Smooth muscle cell (in vitro differentiated cells): ENCODE data around the gene CFB. TPM values are rescaled to one million over a fixed set of nuclear protein-coding genes. Genes with fewer than 3 reads are reported as not detected.
A peak's percentile ranks its signal among the peaks of the same experiment; 100 is the strongest.

Experiments
- DNase-seq: peaks from one replicate; lab custom pipeline; 2025; ENCODE audit not compliant: unreplicated experiment; lab: John Stamatoyannopoulos, UW
- H2AFZ ChIP-seq: fragments of 200-600 bp; sonication (generic); 2 replicates; pipeline ENCODE4 v1.6.0; 2016; ENCODE audit warnings: antibody characterized with exemption, low read depth, mild to moderate bottlenecking
- H3F3A ChIP-seq: fragments of 200-600 bp; sonication (generic); 2 replicates; pipeline ENCODE4 v1.6.0; 2017; ENCODE audit warnings: antibody characterized with exemption, low read depth
- H3K27ac ChIP-seq: fragments of 200-600 bp; sonication (generic); 2 replicates; pipeline ENCODE4 v1.5.1; 2016; ENCODE audit warnings: low read depth, mild to moderate bottlenecking
- H3K27me3 ChIP-seq: fragments of 200-600 bp; sonication (generic); 2 replicates; pipeline ENCODE4 v1.6.1; 2016; ENCODE audit warnings: low read depth, mild to moderate bottlenecking
- H3K36me3 ChIP-seq: fragments of 200-600 bp; sonication (generic); 2 replicates; pipeline ENCODE4 v1.5.1; 2016; ENCODE audit warnings: low read depth
- H3K4me1 ChIP-seq: fragments of 200-600 bp; sonication (generic); 2 replicates; pipeline ENCODE4 v1.5.1; 2016; ENCODE audit warnings: low read depth
- H3K4me2 ChIP-seq: fragments of 200-600 bp; sonication (generic); 2 replicates; pipeline ENCODE4 v1.6.0; 2016; ENCODE audit warnings: mild to moderate bottlenecking
- H3K4me3 ChIP-seq: fragments of 200-600 bp; sonication (generic); 2 replicates; pipeline ENCODE4 v1.5.1; 2016; ENCODE audit warnings: mild to moderate bottlenecking
- H3K79me2 ChIP-seq: fragments of 200-600 bp; sonication (generic); 2 replicates; pipeline ENCODE4 v1.6.0; 2016; ENCODE audit warnings: low read depth, mild to moderate bottlenecking
- H3K9ac ChIP-seq: fragments of 200-600 bp; sonication (generic); 2 replicates; pipeline ENCODE4 v1.6.0; 2016; ENCODE audit warnings: low read depth
- H3K9me3 ChIP-seq: fragments of 200-600 bp; sonication (generic); replicated peaks from 2 replicates; pipeline ENCODE4 v1.5.1; 2016; ENCODE audit warnings: low read depth
- H4K20me1 ChIP-seq: fragments of 200-600 bp; sonication (generic); 2 replicates; pipeline ENCODE4 v1.6.0; 2016; ENCODE audit warnings: low read depth
- WGBS: methylation state at CpG from one replicate; pipeline ENCODE4 v1.1.7; 2016; ENCODE audit warnings: low lambda C conversion rate; 5-methylcytosine and 5-hydroxymethylcytosine counted together
- polyA plus RNA-seq: library from polyadenylated mRNA; unstranded; fragments of >200 nt; fragmentation: Nextera tagmentation; extraction: Ambion mirVana; gene quantifications from 2 replicates; pipeline ENCODE4 v1.2.1, GENCODE V29; 2016
- total RNA-seq: library from RNA; depleted of rRNA; stranded (reverse); fragments of >200 nt; gene quantifications from 2 replicates; pipeline ENCODE4 v1.2.3, GENCODE V29; 2014
- TF ChIP-seq, protein P1 (sequence below): fragments of 200-600 bp; sonication (generic); IDR thresholded peaks from 2 replicates; pipeline ENCODE4 v1.5.1; 2017; ENCODE audit warnings: borderline replicate concordance, mild to moderate bottlenecking, antibody characterized with exemption; ENCODE audit not compliant: insufficient read depth, poor library complexity, severe bottlenecking

The CFB gene
- total RNA-seq (not detected in 2 replicates), polyA plus RNA-seq (2.3 and 4.1 TPM in 2 replicates)

DNA sequence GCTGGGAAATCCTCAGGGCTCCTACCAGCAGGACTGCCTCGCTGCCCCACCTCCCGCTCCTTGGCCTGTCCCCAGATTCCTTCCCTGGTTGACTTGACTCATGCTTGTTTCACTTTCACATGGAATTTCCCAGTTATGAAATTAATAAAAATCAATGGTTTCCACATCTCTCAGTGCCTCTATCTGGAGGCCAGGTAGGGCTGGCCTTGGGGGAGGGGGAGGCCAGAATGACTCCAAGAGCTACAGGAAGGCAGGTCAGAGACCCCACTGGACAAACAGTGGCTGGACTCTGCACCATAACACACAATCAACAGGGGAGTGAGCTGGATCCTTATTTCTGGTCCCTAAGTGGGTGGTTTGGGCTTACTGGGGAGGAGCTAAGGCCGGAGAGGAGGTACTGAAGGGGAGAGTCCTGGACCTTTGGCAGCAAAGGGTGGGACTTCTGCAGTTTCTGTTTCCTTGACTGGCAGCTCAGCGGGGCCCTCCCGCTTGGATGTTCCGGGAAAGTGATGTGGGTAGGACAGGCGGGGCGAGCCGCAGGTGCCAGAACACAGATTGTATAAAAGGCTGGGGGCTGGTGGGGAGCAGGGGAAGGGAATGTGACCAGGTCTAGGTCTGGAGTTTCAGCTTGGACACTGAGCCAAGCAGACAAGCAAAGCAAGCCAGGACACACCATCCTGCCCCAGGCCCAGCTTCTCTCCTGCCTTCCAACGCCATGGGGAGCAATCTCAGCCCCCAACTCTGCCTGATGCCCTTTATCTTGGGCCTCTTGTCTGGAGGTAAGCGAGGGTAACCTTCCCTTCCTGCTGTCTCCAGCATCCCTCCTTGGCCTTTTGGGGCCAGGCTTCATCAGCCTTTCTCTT, at the start of gene CFB:
TSS of gene CFB (plus strand) at position 589 of the 863 bp plus-strand sequence. CDS start at position 716, 127 bp downstream.
- 84% methylated on average over 11 of the region's 11 CpGs for WGBS
- Histone ChIP-seq H3K79me2 (no peaks in the 10 kb centered on the region), H3K27me3 (peaks cover 18% of the 10 kb centered on the region), H3K4me1 (no peaks in the 10 kb centered on the region), H3K9ac (no peak within 1 kb of the TSS), H3F3A (no peaks in the 10 kb centered on the region), H2AFZ (no peak within 1 kb of the TSS), H3K9me3 (no peaks in the 10 kb centered on the region), H3K36me3 (no peaks in the 10 kb centered on the region), H4K20me1 (no peaks in the 10 kb centered on the region), H3K27ac (no peak within 1 kb of the TSS), H3K4me3 (peak within 1 kb of the TSS; percentile 24), H3K4me2 (no peak within 1 kb of the TSS)
- TF ChIP-seq, protein P1, sequence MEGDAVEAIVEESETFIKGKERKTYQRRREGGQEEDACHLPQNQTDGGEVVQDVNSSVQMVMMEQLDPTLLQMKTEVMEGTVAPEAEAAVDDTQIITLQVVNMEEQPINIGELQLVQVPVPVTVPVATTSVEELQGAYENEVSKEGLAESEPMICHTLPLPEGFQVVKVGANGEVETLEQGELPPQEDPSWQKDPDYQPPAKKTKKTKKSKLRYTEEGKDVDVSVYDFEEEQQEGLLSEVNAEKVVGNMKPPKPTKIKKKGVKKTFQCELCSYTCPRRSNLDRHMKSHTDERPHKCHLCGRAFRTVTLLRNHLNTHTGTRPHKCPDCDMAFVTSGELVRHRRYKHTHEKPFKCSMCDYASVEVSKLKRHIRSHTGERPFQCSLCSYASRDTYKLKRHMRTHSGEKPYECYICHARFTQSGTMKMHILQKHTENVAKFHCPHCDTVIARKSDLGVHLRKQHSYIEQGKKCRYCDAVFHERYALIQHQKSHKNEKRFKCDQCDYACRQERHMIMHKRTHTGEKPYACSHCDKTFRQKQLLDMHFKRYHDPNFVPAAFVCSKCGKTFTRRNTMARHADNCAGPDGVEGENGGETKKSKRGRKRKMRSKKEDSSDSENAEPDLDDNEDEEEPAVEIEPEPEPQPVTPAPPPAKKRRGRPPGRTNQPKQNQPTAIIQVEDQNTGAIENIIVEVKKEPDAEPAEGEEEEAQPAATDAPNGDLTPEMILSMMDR = no peak
- DNase-seq = no peak

DNA sequence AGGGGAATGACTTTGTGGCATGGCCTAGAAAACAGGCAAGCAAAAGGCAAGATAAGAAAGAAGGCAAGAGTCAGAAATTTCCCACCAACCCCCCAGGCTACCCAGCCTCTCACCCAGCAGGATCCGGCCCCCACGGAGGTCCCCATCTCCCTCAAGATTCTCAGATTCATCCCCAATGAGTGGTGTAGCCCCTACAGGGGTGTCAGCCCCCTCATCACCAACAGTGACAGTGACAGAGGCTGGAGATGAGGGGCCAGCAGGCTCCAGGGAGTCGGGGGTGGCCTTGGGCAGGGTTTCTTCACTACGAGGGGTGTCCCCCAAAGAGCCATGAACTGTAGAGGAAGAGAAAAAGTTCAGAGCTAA, 49.4 kb upstream of the CFB start:
- no peak for DNase-seq
- Histone ChIP-seq H3K27ac (no peak overlapping the region), H3K36me3 (no peaks in the 10 kb centered on the region), H4K20me1 (peaks cover 4% of the 10 kb centered on the region), H3K4me3 (peak overlapping the region; percentile 84), H3F3A (no peaks in the 10 kb centered on the region), H3K27me3 (no peaks in the 10 kb centered on the region), H2AFZ (peak overlapping the region; percentile 64), H3K9ac (peak overlapping the region; percentile 48), H3K79me2 (no peaks in the 10 kb centered on the region), H3K4me2 (peak overlapping the region; percentile 98), H3K9me3 (no peaks in the 10 kb centered on the region), H3K4me1 (peaks cover 7% of the 10 kb centered on the region)
- 65% methylated on average over 4 of the region's 4 CpGs for WGBS
- TF ChIP-seq, protein P1 = no peak

DNA sequence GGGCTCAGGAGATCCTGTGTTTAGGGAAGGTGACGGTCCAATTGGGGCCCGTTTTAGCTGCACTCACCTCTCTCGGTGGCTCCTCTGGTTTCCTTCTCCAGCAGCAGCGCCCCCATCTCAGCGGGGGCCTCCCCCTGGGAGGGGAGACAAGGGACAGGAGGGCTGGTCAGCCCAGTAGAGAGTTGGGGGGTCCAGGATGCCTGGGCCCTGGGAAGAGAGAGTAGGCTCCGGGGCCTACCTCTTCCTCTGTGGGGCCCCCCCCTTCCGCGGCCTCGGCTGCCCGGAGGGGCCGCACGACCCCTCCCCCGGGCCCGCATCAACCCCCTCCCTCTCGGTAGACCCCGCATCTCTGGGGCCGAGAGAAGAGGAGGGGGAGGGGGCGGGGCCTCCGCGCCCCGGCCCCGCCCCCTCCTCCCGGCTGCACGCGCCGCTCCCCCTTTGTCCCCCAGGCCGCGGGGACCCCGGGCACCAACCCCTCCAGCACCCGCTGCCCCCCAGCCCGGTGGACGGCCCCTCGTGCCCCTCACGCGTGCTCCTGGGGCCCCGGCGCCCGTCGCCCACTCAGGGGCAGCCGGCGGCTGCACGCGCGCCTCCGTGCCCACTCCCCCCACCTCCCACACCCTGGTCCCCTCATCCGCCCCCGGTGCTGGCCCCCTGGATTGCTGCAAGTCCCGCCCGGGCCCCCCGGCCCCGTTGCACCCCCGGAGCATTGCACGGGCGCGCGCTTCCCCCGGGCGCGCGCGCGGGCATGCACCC, 48.9 kb upstream of the CFB start:
- Histone ChIP-seq H3K4me1 (peaks cover 7% of the 10 kb centered on the region), H3K79me2 (no peaks in the 10 kb centered on the region), H3K4me2 (peak overlapping the region; percentile 98), H3K4me3 (peak overlapping the region; percentile 84), H3K9me3 (no peaks in the 10 kb centered on the region), H2AFZ (peak overlapping the region; percentile 64), H3K27ac (no peak overlapping the region), H3F3A (no peaks in the 10 kb centered on the region), H3K9ac (peak overlapping the region; percentile 48), H3K27me3 (no peaks in the 10 kb centered on the region), H4K20me1 (peaks cover 4% of the 10 kb centered on the region), H3K36me3 (no peaks in the 10 kb centered on the region)
- no peak for DNase-seq
- TF ChIP-seq, protein P1 = no peak
- 21% methylated on average over 4 of the region's 62 CpGs for WGBS
